Ascending aorta (tissue), 2 donors: Measurements from ENCODE around the gene LUC7L2. TPM values are rescaled to one million over a fixed set of nuclear protein-coding genes. Genes with fewer than 3 reads are reported as not detected.
"Not testable (repeated sequence)": the region's sequence is repeated elsewhere in the genome, so short reads cannot be mapped to it uniquely, and the experiment has no call there.

Experiments
- DNase-seq, 2 donors: peaks; one replicate each; pipeline ENCODE4 v3.0.0-alpha.2; 2019; ENCODE audit warnings: low spot score in 2 of 2
- H3K27ac ChIP-seq, 2 donors: fragments of 200-600 bp; sonication (generic); one replicate each; pipeline ENCODE4 v1.5.1; 2016 to 2017; ENCODE audit warnings: mild to moderate bottlenecking in 1 of 2
- H3K27me3 ChIP-seq: fragments of 200-600 bp; sonication (generic); one replicate; pipeline ENCODE4 v1.5.1; 2017
- H3K36me3 ChIP-seq, 2 donors: fragments of 200-600 bp; sonication (generic); one replicate each; pipeline ENCODE4 v1.5.1; 2016
- H3K4me1 ChIP-seq, 2 donors: fragments of 200-600 bp; sonication (generic); one replicate each; pipeline ENCODE4 v1.5.1; 2016 to 2017; ENCODE audit warnings: mild to moderate bottlenecking in 1 of 2
- H3K4me3 ChIP-seq, 2 donors: fragments of 200-600 bp; sonication (generic); one replicate each; pipeline ENCODE4 v1.5.1; 2016 to 2017; ENCODE audit warnings: mild to moderate bottlenecking in 1 of 2
- H3K9me3 ChIP-seq, 2 donors: fragments of 200-600 bp; sonication (generic); one replicate each; pipeline ENCODE4 v1.5.1; 2016
- intact Hi-C: fragments of 100-400 bp; cut with DNase I; formaldehyde crosslinking; loops from one replicate; pipeline ENCODE4 v1.15.1; 2023
- total RNA-seq: library from RNA; depleted of rRNA; stranded (reverse); fragments of >200 nt; gene quantifications from one replicate; pipeline ENCODE4 v1.1.0, GENCODE V29; 2016
- TF ChIP-seq, protein P1 (sequence below), 3 experiments: fragments of 200-600 bp in 2 of 3; fragments of 450-650 bp in 1 of 3; sonication (generic) in 2 of 3; IDR thresholded peaks; one replicate each; pipeline ENCODE4 v1.5.1; 2016 to 2019; ENCODE audit warnings: antibody characterized with exemption in 3 of 3, mild to moderate bottlenecking in 1 of 3, moderate library complexity in 1 of 3

The LUC7L2 gene
- total RNA-seq, 1 donor from 2014 or later, result 41.0 TPM

DNA sequence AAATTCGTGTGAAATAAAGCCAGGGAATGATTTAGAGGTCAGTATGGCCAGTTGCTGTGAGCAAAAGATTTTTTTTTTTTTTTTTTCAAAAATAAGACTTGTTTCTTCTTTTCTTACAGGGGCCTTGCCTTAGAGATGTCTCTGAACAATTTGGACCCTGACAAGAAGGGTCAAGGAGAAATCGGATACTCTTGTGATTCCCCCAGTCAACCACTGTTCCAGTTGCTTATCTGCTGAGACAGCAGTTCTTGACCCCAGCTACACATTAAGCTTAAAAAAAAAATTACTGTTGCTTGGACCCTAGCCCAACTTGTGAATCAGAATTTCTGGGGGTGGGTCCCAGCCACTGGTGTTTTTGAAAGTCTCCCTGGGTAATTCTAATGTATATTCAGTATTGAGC lies 30.6 kb upstream of the LUC7L2 start:
- DNase-seq, result no peak
- intact Hi-C loops, result no loop called here
- Histone ChIP-seq H3K9me3 (no peaks in the 10 kb centered on the region), H3K36me3 (no peaks in the 10 kb centered on the region), H3K27me3 (no peaks in the 10 kb centered on the region), H3K4me1 (no peaks in the 10 kb centered on the region), H3K27ac (no peak overlapping the region), H3K4me3 (no peak overlapping the region)
- TF ChIP-seq, protein P1, sequence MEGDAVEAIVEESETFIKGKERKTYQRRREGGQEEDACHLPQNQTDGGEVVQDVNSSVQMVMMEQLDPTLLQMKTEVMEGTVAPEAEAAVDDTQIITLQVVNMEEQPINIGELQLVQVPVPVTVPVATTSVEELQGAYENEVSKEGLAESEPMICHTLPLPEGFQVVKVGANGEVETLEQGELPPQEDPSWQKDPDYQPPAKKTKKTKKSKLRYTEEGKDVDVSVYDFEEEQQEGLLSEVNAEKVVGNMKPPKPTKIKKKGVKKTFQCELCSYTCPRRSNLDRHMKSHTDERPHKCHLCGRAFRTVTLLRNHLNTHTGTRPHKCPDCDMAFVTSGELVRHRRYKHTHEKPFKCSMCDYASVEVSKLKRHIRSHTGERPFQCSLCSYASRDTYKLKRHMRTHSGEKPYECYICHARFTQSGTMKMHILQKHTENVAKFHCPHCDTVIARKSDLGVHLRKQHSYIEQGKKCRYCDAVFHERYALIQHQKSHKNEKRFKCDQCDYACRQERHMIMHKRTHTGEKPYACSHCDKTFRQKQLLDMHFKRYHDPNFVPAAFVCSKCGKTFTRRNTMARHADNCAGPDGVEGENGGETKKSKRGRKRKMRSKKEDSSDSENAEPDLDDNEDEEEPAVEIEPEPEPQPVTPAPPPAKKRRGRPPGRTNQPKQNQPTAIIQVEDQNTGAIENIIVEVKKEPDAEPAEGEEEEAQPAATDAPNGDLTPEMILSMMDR (IDR thresholded peaks at IDR 0.05), result no peak

- no peaks in the 10 kb centered on the region for H3K36me3 ChIP-seq
- H3K4me1 ChIP-seq, result no peaks in the 10 kb centered on the region
- no peaks in the 10 kb centered on the region for H3K27me3 ChIP-seq
- no peak overlapping the region for H3K27ac ChIP-seq
- H3K4me3 ChIP-seq, result no peak overlapping the region
- DNase-seq, result no peak
- intact Hi-C loops, result no loop called here
- TF ChIP-seq, protein P1 (IDR thresholded peaks at IDR 0.05), result no peak
- H3K9me3 ChIP-seq, result no peaks in the 10 kb centered on the region
Measured at GRCh38 chr7:139330333-139331030, 29.2 kb upstream of the LUC7L2 start.

- no peak for DNase-seq
- Histone ChIP-seq H3K36me3 (no peaks in the 10 kb centered on the region), H3K4me3 (no peak overlapping the region), H3K27me3 (no peaks in the 10 kb centered on the region), H3K9me3 (no peaks in the 10 kb centered on the region), H3K4me1 (no peaks in the 10 kb centered on the region), H3K27ac (no peak overlapping the region)
- intact Hi-C loops, result no loop called here
- TF ChIP-seq, protein P1 (IDR thresholded peaks at IDR 0.05), result no peak
Measured at GRCh38 chr7:139332697-139333359, 26.9 kb upstream of the LUC7L2 start.

GRCh38 chr7:139333443-139333842 lies 26.3 kb upstream of the LUC7L2 start:
- DNase-seq, H3K27me3 ChIP-seq, H3K27ac ChIP-seq, intact Hi-C loops, H3K4me1 ChIP-seq, H3K4me3 ChIP-seq, H3K9me3 ChIP-seq, H3K36me3 ChIP-seq: not testable (repeated sequence)

- Histone ChIP-seq H3K4me3 (no peak overlapping the region), H3K27ac (no peak overlapping the region), H3K9me3 (peaks cover 0 to 1% of the 10 kb centered on the region in 2 donors), H3K36me3 (no peaks in the 10 kb centered on the region), H3K27me3 (no peaks in the 10 kb centered on the region), H3K4me1 (no peaks in the 10 kb centered on the region)
- TF ChIP-seq, protein P1 (IDR thresholded peaks at IDR 0.05), result no peak
- DNase-seq, result no peak
- intact Hi-C loops, result no loop called here
Measured at GRCh38 chr7:139334399-139335150, 25.1 kb upstream of the LUC7L2 start.

DNA sequence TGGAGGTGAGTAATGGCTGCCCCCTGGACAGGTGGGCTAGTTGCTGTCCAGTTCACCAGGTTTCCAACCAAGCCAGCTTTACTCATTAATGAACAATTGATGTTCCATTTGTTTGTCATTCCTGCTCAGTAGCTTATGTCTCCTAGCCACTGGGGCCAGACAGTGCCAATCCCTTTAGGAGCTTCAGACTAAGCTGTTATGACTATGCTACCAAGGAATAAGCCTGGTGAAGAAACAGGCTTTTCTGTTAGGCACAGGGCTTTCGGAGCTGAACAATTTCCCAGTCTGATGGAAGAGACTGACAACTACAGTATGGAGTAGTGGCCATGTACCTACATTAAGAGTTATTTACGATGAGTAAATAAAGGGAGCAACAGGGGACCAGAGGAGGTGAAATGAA lies 20.7 kb upstream of the LUC7L2 start:
- Histone ChIP-seq H3K27ac (no peak overlapping the region), H3K36me3 (no peaks in the 10 kb centered on the region), H3K4me1 (peaks cover 0 to 6% of the 10 kb centered on the region in 2 donors), H3K9me3 (peaks cover 0 to 5% of the 10 kb centered on the region in 2 donors), H3K27me3 (no peaks in the 10 kb centered on the region), H3K4me3 (no peak overlapping the region)
- DNase-seq, result peak in 1 of 2 donors; percentile 54
- TF ChIP-seq, protein P1 (IDR thresholded peaks at IDR 0.05), result no peak
- intact Hi-C loops, result no loop called here
